CD1c-positive myeloid dendritic cell (primary cell): ENCODE measurements around the gene ADAMTS4.
A peak's percentile ranks its signal among the peaks of the same experiment; 100 is the strongest.

Source experiments
- DNase-seq: peaks from one replicate; pipeline ENCODE4 v3.0.0-alpha.2; 2016; ENCODE audit errors: extremely low spot score

Gene ADAMTS4

DNA sequence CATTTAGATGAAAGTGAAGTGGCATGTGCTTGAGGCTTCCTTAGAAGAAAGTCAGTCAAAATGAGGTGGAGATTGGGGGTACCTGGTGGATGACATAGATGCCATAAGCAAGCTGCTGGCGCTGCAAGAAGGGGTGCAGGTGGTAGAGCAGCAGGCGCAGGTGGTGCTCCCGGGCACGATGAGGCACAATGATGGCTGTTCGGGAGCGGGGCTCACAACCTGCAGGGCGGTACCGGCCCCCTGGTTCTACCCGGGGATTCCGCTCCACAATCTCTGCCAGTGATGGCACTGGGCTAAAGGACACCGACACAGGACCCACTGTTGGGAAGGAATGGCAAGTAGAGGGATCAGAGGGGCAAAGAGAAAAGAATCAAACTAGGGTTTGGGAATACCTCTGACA is 23.9 kb downstream of the ADAMTS4 start:
- DNase-seq: no peak

DNA sequence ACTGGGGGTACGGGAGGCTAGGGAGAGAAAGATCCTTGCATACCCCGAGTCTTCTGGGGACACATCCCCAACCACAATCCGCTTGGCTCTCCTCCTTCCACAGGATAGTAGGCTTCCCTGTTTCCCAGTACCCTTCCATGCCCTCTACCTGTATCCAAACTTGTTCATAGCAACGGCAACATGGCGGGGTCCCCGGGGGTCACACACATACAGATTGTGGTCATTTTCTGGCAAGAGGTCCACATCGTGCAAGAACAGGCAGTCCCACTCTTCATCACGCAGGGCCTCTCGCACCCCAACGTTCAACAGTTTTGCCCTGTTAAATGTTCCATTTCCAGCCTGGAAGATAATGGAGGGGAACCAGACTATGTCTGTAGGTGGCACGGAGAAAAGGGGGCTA is 25.1 kb downstream of the ADAMTS4 start:
- no peak for DNase-seq

DNA sequence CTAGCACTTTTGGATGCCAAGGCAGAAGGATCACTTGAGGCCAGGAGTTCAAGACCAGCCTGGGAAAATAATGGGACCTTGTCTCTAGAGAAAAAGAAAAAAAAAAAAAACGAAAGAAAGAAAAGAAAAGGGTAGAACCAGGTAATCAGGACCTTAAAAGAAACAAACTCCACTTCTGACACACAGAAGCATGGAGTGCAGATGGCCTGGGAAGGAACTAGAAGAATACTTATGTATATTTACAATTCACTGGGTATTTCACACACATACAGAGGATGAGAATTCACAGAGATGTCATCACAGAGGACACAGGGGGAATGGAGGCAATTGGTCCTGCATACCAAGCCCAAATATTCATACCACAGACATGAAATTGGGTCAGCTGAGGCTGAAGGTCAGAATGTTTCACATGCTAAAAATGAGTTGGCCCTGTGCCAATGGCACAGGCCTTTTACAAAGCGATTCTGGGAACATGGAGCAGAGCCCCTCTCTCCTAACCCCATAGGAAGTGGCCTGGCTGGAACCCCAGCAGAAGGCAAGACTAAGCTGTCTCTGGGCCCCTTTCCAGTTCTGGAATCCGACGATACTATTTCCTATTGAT is 26.0 kb downstream of the ADAMTS4 start:
- no peak for DNase-seq

DNA sequence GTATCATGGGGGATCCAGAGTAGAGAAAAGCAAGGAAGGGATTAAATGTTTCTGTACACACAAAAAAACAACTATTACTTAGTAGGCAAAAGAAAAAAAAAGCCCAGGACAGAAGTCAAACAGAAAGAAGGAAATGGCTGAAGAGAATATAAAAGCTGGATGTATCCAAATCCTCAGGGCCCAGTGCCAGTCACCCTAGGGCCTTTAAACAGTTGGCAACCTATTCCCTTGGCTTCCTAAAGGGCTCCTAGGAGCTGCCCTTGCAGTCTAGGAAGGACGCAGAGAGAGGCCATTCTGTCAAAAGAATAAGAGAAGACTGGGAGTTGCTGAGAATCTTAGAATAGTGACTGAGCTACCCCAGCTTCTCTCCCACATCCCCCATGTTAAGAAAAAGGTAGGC is 26.5 kb downstream of the ADAMTS4 start:
- no peak for DNase-seq

DNA sequence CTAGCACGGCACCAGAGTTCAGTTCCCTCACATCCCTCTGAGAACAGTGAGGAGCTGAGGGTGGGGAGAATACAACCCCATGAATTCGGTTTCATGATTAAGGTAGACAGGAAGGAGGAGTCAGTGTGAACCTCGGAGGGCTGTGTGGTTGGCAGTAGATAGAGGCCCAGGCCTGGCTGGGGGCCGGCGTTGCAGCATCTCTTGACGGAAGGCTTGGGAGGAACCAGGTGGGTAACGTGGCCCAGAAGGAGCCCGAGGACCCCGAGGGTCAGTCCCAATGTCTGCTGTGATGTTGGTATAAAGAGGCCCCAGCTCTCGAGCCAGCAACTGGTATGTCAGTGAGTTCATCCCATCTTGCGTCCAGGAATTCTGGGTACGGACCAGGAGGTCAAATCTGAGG is 27.2 kb downstream of the ADAMTS4 start:
- no peak for DNase-seq

DNA sequence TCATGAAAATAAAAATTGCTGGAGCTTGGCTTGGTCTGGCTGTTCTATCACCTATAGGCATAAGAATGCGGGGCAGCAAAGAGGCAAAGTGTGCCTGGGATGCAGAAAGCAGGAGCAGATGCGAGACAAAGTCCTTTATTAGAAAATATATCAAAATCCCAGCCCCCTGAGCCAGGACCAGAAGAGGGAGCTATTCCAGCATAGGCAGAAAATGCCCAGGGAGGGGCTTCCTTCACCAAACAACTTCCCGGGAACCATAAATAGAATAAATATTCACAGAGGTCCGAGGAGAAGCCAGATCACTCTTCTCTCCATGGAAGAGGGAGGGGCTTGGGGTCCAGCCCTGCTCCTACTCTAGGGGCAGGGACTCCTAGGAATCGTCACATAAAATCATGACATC is 27.7 kb downstream of the ADAMTS4 start:
- no peak for DNase-seq

DNA sequence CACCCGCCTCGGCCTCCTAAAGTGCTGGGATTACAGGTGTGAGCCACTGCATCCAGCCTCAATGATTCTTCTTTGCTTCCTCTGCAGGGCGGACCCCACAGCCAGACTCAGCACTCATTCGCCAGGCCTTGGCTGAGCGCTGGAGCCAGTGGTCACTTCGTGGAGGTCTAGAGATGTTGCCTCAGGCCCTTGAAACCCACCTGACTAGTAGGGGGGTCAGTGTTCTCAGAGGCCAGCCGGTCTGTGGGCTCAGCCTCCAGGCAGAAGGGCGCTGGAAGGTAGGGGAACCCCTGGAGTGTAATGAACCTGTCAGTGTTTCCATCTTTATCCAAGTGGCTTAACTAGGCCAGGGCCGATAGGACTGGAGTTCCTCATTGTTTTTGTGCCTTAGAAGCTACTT is 29.9 kb downstream of the ADAMTS4 start:
- no peak for DNase-seq

DNA sequence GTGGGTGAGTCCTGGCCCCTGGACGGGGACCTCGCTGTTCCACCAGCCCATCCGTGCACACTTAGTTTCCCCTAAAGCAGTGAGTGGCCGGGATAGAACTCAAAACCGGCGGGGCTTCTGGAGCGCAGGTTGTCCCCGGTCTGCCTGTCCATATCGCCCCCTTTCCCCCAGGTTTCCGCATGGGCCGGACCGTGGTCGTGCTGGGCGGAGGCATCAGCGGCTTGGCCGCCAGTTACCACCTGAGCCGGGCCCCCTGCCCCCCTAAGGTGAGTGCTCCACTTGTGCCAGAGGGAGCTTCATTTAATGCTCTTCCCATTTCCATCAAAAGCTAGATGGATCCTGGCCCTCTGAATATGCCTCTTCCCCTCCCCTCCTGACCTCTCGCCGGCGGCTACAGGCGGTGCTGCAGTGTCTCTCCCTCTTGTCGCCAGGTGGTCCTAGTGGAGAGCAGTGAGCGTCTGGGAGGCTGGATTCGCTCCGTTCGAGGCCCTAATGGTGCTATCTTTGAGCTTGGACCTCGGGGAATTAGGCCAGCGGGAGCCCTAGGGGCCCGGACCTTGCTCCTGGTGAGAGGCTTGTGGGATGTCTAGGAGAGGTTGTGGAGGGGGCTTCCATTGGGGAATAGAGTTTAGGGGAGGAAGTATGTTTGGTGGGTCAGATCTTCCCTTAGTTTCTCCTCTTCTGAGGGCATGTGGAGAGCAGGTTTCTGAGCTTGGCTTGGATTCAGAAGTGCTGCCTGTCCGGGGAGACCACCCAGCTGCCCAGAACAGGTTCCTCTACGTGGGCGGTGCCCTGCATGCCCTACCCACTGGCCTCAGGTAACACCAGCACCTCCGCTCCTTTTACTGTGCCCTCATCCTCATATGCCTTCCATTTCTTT is 31.9 kb downstream of the ADAMTS4 start:
- DNase-seq: no peak

DNA sequence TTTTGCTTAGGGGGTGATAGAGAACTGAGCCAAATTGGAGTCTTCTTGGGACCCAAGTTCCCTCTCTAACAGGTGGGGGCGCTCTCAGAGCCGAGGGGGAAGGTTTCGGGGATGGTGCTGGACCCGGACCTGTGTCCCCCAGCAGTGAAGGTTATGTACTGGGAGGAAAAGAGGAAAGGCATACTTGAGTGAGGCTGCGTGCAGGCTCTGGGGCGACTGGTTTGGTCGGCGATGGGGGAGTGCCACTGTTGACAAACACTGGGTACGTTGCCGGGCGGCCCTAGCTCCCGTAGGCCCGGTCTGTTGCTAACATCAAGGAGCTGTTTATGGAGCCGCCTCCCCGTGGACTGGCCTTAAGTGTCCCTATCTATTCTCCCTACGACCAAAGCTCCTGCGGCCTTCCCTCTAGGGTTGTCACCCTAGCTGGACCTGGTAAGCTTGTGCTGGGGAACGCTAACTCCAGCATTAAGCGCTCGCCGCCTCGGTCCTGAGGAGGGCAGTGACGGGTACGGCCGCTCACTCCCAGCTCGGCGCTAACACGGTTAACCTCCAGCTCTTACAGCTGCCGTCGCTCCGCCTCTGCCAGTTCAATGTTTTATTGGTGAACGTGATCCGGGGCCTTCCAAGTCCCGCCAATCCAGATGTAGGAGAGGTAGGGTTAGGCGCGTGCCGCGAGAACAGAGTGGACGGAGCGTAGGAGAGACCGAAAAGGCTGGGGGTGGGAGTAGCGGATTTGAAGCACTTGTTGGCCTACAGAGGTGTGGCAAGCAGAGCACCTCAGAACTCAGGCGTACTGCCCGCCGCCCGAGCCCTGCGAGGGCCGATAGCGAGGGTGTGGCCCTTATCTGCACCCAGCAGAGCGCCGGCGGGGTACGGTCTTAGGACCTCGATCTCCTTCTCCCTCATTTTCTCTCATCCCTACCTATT is 32.8 kb downstream of the ADAMTS4 start, which contains the start of gene PPOX:
Gene PPOX (plus strand): TSS at position 685 of the 927 bp plus-strand sequence. CDS start 422 bp downstream, outside the sequence.
- DNase-seq: peak; percentile 97

DNA sequence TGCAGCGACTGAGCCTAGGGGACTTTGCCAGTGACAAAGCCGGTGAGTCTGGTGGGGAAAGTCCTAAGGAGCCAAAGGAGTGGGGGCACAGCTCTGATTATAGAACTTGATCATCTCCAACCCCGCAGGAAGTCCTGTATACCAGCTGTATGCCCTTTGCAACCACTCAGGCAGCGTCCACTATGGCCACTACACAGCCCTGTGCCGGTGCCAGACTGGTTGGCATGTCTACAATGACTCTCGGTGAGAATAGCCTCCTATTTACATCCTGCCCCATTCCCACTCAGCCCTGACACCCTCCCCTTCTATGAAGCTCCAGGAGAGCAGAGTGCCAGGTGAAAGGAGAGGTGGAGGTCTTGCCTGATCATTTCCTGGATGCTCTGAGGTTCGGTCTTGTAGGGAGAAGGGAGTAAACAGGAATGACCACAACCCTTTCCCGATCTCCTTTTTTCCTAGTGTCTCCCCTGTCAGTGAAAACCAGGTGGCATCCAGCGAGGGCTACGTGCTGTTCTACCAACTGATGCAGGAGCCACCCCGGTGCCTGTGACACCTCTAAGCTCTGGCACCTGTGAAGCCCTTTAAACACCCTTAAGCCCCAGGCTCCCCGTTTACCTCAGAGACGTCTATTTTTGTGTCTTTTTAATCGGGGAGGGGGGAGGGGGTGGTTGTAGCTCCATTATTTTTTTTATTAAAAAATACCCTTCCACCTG is 33.8 kb downstream of the ADAMTS4 start:
- DNase-seq: no peak

DNA sequence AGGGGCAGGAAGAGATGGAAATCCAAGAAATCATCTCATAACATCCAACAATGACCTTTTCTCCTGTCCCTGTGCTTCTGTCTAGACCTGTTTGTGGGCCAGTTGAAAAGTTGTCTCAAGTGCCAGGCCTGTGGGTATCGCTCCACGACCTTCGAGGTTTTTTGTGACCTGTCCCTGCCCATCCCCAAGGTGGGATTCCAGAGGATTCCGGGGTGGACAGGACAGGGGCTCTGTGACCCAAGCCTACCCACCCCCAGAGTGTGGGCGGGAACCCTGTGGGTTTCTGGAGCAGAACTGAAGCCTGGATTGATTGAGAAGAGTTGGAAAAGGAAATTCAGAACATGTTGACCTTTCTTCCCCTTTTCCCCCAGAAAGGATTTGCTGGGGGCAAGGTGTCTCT is 35.1 kb downstream of the ADAMTS4 start:
- DNase-seq: no peak

DNA sequence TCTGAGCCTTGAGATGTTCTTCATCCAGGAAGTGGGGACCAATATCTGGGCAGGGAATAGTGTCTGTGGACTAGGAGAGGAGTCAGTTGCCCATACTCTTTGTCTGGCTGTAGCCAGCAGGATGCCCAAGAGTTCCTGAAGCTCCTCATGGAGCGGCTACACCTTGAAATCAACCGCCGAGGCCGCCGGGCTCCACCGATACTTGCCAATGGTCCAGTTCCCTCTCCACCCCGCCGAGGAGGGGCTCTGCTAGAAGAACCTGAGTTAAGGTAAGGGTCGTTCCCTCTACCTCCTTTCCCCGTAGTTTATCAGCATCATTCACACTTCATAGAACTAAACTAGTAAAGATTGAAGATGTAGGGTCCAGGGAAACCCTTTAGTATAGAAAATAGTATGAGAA is 36.0 kb downstream of the ADAMTS4 start:
- DNase-seq: no peak

DNA sequence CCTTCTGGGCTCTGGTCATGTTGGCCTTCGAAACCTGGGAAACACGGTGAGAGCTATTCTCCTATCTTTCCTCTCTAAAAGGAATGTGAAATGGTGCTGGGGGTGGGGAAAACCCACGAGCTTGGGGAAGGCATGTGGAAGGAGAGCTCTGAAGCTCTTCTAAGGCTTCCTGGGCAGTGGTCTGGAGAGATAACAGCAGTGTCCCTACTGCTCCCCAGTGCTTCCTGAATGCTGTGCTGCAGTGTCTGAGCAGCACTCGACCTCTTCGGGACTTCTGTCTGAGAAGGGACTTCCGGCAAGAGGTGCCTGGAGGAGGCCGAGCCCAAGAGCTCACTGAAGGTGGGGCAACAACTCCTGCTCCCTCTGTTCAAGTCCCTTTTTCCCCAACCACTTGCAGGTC is 36.8 kb downstream of the ADAMTS4 start:
- DNase-seq: no peak

DNA sequence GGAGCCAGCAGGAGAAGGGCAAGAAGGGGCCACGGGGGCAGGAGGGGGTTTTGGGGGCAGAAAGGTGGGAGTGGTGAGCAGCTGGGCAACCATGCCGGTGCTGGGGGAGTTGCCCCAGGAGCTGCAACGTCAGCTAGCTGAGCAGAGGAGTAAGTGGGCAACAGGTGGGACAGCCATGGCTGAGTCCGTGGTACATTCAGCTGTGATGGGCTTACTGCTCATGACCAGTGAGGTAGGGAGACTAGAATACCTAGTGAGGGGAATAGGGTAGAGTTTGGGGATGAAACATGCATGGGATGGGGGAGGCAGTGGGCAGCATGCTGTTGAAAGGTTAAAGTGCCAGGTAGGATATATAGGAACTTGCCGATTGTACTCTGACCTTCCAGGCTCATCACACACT is 37.2 kb downstream of the ADAMTS4 start:
- DNase-seq: no peak

DNA sequence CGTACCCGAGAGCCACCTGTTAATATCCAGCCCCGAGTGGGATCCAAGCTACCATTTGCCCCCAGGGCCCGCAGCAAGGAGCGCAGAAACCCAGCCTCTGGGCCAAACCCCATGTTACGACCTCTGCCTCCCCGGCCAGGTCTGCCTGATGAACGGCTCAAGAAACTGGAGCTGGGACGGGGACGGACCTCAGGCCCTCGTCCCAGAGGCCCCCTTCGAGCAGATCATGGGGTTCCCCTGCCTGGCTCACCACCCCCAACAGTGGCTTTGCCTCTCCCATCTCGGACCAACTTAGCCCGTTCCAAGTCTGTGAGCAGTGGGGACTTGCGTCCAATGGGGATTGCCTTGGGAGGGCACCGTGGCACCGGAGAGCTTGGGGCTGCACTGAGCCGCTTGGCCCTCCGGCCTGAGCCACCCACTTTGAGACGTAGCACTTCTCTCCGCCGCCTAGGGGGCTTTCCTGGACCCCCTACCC is 38.1 kb downstream of the ADAMTS4 start:
- DNase-seq: no peak

DNA sequence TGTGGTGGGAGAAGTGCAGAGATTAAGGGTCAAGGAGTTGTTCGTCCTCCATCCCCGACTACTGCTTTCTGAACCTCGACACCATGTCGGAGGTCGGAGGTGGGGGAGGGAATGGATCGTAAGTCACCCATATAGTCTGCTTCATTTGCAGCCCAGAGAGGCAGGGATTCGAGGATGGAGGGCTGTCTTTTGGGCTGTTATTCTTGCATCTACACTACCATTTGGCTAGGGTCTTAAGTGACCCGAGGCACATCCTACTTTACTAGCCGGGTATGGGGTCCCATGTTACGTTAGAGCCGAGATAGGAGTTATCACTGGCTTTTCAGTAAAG is 39.0 kb downstream of the ADAMTS4 start:
- no peak for DNase-seq

DNA sequence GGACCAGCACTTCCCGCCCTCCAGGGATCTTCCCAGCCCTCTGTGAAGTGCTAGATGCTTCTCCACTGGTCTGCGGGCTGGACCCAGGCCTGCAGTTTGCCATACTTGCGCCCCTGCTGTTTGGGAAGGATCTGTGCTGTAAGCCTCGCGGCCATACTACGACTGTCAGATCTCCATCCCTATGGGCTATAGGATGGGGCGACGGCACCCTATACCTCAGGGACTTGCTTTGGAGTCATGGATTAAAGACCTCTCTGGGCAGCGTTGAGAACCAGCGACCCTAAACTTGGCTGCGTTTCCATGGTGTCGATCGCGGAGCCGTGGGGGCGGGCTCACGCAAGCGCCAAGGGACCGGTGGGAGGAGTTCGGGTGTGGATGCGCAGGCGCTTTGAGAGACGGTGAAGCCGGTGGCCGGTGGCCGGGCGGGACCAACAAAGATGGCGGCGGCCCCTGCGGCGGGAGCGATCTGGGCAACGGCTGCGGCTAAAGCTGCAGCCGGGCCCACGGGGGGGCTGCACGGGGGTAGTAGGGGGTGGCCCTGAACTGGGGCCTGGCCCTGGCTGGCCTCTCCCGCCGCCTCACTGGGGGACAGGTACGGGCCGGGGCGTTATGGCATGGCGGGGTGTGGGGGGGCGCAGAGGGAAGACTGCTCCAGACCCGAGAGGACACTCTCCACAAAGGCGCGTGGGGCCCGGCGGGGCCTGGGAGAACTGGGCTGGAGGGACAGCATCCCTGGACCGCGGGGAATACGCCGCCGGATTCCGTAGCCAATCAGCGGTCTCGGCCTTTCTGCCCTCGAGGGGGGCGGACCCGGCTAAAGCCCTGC is 39.6 kb downstream of the ADAMTS4 start, which contains the start of gene USP21:
Gene USP21 (plus strand): TSS at position 414 of the 826 bp plus-strand sequence. CDS start 1,141 bp downstream, outside the sequence.
- DNase-seq: peak; percentile 96

DNA sequence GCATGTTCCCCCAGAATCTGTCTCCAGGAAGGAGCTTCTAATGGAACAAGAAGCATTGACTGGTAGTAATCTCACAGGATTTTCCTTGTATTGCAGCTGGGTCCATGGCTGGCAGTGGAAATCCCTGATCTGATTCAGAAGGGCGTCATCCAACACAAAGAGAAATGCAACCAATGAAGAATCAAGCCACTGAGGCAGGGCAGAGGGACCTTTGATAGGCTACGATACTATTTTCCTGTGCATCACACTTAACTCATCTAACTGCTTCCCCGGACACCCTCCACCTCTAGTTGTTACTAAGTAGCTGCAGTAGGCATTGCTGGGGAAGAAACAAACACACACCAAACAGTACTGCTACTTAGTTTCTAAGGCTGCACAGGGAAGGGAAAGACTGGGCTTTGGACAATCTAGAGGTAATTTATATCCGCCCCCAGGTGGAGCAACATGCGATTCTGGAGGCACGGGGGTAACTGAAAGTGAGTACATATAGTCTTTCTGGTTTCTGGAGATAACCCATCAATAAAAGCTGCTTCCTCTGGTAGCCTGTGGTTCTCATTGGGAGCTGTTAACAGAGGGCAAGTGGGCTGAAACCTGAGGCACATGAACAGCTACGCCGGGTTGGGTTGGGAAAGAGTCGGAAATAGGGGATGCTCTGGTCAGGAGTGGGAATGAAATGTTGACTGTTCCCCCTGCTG is 40.4 kb downstream of the ADAMTS4 start:
- no peak for DNase-seq

DNA sequence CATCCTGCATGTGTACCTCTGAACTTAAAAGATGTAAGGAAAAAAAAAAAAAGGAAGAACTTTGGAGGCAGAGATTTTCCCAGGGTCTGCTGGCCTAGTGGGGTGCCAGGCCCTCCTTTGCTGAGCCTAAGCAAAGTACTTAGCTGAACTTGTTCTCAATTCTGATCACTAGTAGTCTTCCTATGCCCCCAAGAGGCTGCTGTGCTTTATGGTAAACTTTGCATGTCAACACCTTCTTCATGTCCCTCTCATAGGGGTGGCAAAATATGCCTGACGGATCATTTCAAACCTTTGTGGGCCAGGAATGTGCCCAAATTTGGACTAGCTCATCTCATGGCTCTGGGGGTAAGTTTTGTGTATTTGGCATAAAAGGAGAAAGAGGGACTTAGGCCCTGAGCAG is 41.0 kb downstream of the ADAMTS4 start:
- DNase-seq: no peak
